GM19238 (cell line): ENCODE measurements around the gene ACSS2.

Experiments
- DNase-seq: peaks from one replicate; pipeline ENCODE4 v3.0.0; 2011; ENCODE audit warnings: low spot score; ENCODE audit not compliant: insufficient read length

The ACSS2 gene, protein sequence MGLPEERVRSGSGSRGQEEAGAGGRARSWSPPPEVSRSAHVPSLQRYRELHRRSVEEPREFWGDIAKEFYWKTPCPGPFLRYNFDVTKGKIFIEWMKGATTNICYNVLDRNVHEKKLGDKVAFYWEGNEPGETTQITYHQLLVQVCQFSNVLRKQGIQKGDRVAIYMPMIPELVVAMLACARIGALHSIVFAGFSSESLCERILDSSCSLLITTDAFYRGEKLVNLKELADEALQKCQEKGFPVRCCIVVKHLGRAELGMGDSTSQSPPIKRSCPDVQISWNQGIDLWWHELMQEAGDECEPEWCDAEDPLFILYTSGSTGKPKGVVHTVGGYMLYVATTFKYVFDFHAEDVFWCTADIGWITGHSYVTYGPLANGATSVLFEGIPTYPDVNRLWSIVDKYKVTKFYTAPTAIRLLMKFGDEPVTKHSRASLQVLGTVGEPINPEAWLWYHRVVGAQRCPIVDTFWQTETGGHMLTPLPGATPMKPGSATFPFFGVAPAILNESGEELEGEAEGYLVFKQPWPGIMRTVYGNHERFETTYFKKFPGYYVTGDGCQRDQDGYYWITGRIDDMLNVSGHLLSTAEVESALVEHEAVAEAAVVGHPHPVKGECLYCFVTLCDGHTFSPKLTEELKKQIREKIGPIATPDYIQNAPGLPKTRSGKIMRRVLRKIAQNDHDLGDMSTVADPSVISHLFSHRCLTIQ

GRCh38 chr20:34876406-34877282, at the start of gene ACSS2:
TSS of gene ACSS2 (plus strand) at chr20:34876612. CDS start at chr20:34876646, 34 bp downstream.
- peak; percentile 68 for DNase-seq

DNA sequence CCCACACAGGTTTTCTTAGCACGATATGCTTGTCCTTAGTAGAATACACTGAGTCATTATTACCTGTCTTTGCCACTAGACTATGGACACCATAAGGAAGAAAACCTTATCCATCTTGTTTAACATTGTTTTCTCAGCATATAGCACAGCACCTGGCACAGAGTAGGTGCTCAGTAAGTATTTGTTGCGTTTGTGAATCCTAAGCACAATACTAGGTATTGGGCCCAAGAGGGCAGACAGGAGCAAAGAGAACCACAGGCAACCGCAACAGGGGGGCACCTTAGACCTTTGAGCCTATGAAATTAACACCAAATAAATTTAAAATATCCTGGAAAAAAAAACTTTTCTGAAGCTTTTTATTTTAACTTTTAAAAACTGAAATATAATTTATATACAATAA, 47.2 kb upstream of the ACSS2 start:
- no peak for DNase-seq

DNA sequence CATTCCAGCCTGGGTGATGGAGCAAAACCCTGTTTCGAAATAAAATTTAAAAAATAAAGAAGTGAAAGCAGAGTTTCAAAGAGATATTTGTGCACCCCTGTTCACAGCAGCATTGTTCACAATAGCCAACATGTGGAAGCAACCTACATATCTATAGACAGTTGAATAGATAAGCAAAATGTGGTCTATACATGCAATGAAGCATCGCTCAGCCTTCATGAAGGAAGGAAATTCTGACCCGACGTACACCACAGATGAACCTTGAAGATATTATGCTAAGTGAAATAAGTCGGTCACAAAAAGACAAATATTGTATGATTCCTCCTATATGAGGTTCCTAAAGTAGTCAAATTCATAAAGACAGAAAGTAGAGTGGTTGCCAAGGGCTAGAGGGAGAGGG, 44.5 kb upstream of the ACSS2 start:
- DNase-seq, result no peak

GRCh38 chr20:34834459-34834893, 41.9 kb upstream of the ACSS2 start:
- DNase-seq, result no peak

DNA sequence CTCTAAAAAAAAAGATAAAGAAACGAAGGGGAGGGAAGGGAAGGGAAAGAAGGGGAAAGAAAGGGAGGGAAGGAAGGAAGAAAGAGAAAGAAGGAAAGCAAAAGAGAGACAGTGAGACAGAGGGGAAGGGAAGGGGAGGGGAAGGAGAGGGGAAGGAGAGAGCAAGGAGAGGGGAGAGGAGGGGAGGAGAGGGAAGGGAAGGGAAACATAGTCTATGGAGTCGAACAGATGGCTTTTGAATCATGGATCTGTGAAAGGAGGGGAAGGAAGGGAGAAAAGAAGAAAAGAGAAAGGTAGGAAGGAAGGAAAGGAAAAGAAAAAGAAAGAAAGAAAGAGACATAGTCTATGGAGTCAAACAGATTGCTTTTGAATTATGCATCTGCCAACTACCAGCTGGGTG, 34.3 kb upstream of the ACSS2 start:
- DNase-seq, result no peak

DNA sequence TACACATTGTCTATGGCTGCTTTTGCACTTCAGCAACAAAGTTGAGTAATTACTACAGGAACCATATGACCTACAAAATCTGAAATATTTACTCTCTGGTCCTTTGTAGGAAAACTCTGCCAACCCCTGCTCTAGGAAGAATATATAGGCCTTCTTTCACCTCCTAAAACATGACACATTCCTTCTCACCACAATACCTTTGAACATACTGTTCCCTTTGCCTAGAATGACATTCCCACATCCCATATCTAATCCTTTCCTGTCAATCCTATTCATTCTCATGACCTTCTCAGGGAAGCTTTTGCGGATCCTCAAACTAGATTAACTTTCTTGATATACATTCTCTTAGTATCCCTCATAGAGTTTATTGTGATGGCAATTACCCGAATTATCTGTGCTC, 33.0 kb upstream of the ACSS2 start:
- DNase-seq, result no peak

- DNase-seq, result no peak
Measured at GRCh38 chr20:34848597-34848996, 27.8 kb upstream of the ACSS2 start.

GRCh38 chr20:34849778-34850177, 26.6 kb upstream of the ACSS2 start:
- DNase-seq, result no peak

- no peak for DNase-seq
Measured at GRCh38 chr20:34850969-34851368, 25.4 kb upstream of the ACSS2 start.

DNA sequence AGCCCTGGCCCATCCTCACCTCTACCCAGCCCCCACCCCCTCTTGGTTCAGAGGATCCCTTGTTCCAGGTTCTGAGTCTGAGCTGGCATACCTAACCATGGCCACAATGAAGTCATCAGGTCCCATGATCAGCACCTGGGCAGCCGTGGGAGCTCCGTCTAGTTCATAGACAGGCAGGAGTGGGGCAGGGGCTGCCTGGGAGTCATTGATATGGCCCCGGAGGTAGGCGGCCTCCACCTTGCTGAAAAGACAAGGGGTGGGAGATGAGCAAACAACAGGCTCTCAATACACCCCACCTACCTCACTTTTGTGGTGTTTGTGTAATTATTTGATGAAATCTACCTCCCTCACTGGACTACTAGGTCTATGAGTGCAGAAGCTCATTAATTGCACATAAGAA, 24.1 kb upstream of the ACSS2 start:
- no peak for DNase-seq

GRCh38 chr20:34859367-34859766, 17.0 kb upstream of the ACSS2 start:
- DNase-seq, result no peak

DNA sequence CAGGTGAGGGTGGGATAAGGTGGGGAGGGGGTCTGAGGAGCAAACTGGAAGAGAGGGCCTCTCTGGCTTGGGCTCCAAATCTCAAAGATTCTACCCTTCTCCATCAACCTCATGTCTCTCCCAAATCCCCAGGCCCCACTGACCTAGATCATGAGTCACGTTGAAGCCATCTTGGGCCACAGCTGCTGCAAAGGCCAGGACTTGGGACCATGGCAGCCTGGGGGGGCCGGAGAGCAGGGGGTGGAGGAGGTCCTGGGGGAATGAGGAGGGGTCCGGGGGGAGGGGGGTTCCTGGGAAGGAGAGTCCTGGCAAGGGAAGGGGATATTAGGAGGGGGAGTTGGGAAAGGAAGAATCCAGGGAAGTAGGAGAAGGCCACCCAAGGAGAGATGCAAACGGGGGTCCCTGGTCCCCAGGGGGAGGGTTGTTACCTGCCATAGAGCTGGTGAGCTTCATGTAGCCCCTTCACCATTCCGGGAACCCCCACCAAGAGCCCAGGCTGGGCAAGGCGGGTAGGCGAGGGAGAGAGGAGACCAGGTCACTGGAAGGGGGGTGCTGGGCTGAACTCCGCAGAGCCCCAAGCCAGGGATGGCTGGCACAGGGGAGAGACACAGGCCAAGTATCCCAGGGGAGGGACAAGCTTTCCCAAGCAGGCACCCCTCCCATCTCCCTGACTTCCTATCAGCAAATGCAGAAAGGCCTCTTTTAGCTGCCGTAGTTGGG, 16.4 kb upstream of the ACSS2 start:
- no peak for DNase-seq

GRCh38 chr20:34861386-34862084, 14.9 kb upstream of the ACSS2 start:
- DNase-seq, result no peak

DNA sequence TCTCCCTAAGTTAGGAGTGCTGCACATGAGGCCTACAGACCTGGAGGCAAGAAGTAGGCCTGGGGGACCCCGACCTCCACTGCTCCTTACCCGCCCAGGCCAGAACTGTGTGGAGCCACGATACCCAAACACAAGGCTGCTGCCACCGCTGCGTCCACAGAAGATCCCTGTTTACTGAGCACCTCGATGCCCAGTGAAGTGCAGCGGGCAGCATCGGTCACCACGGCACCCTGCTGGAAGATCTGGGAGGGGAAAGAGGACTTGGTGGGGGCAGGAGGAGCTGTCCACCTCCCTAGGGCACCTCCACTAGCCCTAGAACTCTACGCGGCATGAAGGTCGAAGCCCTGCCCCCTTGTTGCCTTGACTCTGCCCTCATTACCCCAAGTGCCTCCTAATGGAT, 13.7 kb upstream of the ACSS2 start:
- DNase-seq, result no peak

GRCh38 chr20:34863421-34863965, 12.9 kb upstream of the ACSS2 start:
- no peak for DNase-seq

DNA sequence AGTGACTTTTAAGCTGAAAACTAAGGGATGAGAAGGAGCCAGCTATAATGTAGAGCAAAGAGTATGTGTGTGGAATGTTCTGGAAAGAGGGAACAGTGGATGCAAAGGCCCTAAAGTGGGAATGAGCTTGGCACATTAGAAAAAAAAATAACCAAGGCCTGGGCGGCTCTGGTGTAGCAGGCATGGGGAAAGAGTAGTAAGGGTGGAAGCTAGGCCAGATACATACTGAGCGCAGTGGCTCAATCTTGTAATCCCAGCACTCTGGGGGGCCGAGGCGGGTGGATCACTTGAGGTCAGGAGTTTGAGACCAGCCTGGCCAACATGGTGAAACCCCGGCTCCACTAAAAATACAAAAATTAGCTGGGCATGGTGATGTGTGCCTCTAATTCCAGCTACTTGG, 12.2 kb upstream of the ACSS2 start:
- DNase-seq, result no peak

- DNase-seq, result no peak
Measured at GRCh38 chr20:34871320-34871926, 5.0 kb upstream of the ACSS2 start.

GRCh38 chr20:34871966-34872621, 4.3 kb upstream of the ACSS2 start:
- no peak for DNase-seq

- DNase-seq, result peak; percentile 81
Measured at GRCh38 chr20:34872622-34873224, 3.7 kb upstream of the ACSS2 start, which contains the start of gene GGT7. TSS of gene GGT7 (minus strand) at chr20:34872856. CDS start at chr20:34872815, 41 bp downstream.
